WERI-Rb-1 (cell line): ENCODE data around the gene RGS12.

Source experiments
- DNase-seq: peaks from one replicate; pipeline ENCODE4 v3.0.0-alpha.2; 2020
- H3K27ac ChIP-seq: fragments of 250-450 bp; sonication (Bioruptor Pico); 2 replicates; pipeline ENCODE4 v1.5.1; 2020; ENCODE audit warnings: mild to moderate bottlenecking, moderate library complexity
- H3K27me3 ChIP-seq: fragments of 250-450 bp; sonication (Bioruptor Pico); 2 replicates; pipeline ENCODE4 v1.5.1; 2021; ENCODE audit warnings: mild to moderate bottlenecking, low read depth, moderate library complexity; ENCODE audit not compliant: insufficient read depth, severe bottlenecking
- H3K36me3 ChIP-seq: fragments of 250-450 bp; sonication (Bioruptor Pico); 2 replicates; pipeline ENCODE4 v1.5.1; 2020; ENCODE audit warnings: mild to moderate bottlenecking, moderate library complexity
- H3K4me3 ChIP-seq: 2 replicates; pipeline ENCODE4 v1.5.1; 2011; ENCODE audit warnings: low read depth, mild to moderate bottlenecking, control low read depth, low read length
- H3K9me3 ChIP-seq: fragments of 250-450 bp; sonication (Bioruptor Pico); 2 replicates; pipeline ENCODE4 v1.5.1; 2021; ENCODE audit warnings: mild to moderate bottlenecking, moderate library complexity; ENCODE audit not compliant: severe bottlenecking
- CTCF ChIP-seq: IDR thresholded peaks from 2 replicates; pipeline ENCODE4 v1.5.1; 2011; ENCODE audit warnings: low read depth, mild to moderate bottlenecking, control low read depth, inconsistent platforms, low read length

Gene RGS12

GRCh38 chr4:3250438-3250955 lies 42.3 kb upstream of the RGS12 start:
- H3K27ac ChIP-seq = no peak overlapping the region
- TF ChIP-seq CTCF = no peak
- H3K27me3 ChIP-seq = no peaks in the 10 kb centered on the region

GRCh38 chr4:3250956-3251690 lies 41.7 kb upstream of the RGS12 start:
- no peak overlapping the region for H3K27ac ChIP-seq

More at GRCh38 chr4:3250438-3250955, 42.3 kb upstream of the RGS12 start:
- Histone ChIP-seq H3K36me3 (no peaks in the 10 kb centered on the region), H3K4me3 (no peak overlapping the region), H3K9me3 (no peaks in the 10 kb centered on the region)
- no peak for DNase-seq

GRCh38 chr4:3251691-3252479 lies 40.9 kb upstream of the RGS12 start:
- no peak overlapping the region for H3K27ac ChIP-seq
- TF ChIP-seq CTCF = no peak
- no peaks in the 10 kb centered on the region for H3K27me3 ChIP-seq
- DNase-seq = no peak
- no peak overlapping the region for H3K4me3 ChIP-seq
- H3K9me3 ChIP-seq = no peaks in the 10 kb centered on the region
- H3K36me3 ChIP-seq = no peaks in the 10 kb centered on the region

More at GRCh38 chr4:3250956-3251690, 41.7 kb upstream of the RGS12 start:
- Histone ChIP-seq H3K9me3 (no peaks in the 10 kb centered on the region), H3K27me3 (no peaks in the 10 kb centered on the region), H3K4me3 (no peak overlapping the region), H3K36me3 (no peaks in the 10 kb centered on the region)
- no peak for DNase-seq
- no peak for TF ChIP-seq CTCF

GRCh38 chr4:3252480-3252828 lies 40.4 kb upstream of the RGS12 start:
- Histone ChIP-seq H3K27me3 (no peaks in the 10 kb centered on the region), H3K27ac (no peak overlapping the region), H3K36me3 (no peaks in the 10 kb centered on the region), H3K9me3 (no peaks in the 10 kb centered on the region), H3K4me3 (no peak overlapping the region)
- TF ChIP-seq CTCF = no peak
- no peak for DNase-seq

GRCh38 chr4:3252831-3253641 lies 39.8 kb upstream of the RGS12 start:
- no peak for DNase-seq
- TF ChIP-seq CTCF = no peak
- Histone ChIP-seq H3K4me3 (no peak overlapping the region), H3K9me3 (no peaks in the 10 kb centered on the region), H3K36me3 (no peaks in the 10 kb centered on the region), H3K27me3 (no peaks in the 10 kb centered on the region), H3K27ac (no peak overlapping the region)
